GM19455 (cell line): ENCODE measurements around the gene CDYL2.
A peak's percentile ranks its signal among the peaks of the same experiment; 100 is the strongest.

ENCODE experiments used
- ATAC-seq: cut with Tn5 transposase; IDR thresholded peaks from one replicate; pipeline ENCODE4 v1.9.1; 2021; ENCODE audit not compliant: unreplicated experiment

The CDYL2 gene

GRCh38 chr16:80604600-80605355, 199.6 kb downstream of the CDYL2 start:
- no peak for ATAC-seq

- no peak for ATAC-seq
Observed at GRCh38 chr16:80602894-80603293, 201.5 kb downstream of the CDYL2 start.

- ATAC-seq: no peak
Observed at GRCh38 chr16:80601182-80601581, 203.2 kb downstream of the CDYL2 start.

- ATAC-seq: no peak
Observed at GRCh38 chr16:80599466-80599865, 204.9 kb downstream of the CDYL2 start.

GRCh38 chr16:80596507-80597207, 207.7 kb downstream of the CDYL2 start:
- ATAC-seq: no peak

GRCh38 chr16:80594756-80595155, 209.6 kb downstream of the CDYL2 start:
- ATAC-seq: no peak

- no peak for ATAC-seq
Observed at GRCh38 chr16:80592273-80592672, 212.1 kb downstream of the CDYL2 start.

- no peak for ATAC-seq
Observed at GRCh38 chr16:80591071-80591915, 213.1 kb downstream of the CDYL2 start.

GRCh38 chr16:80587071-80587470, 217.3 kb downstream of the CDYL2 start:
- no peak for ATAC-seq

GRCh38 chr16:80586476-80586875, 217.9 kb downstream of the CDYL2 start:
- no peak for ATAC-seq

GRCh38 chr16:80585764-80586163, 218.6 kb downstream of the CDYL2 start:
- no peak for ATAC-seq

GRCh38 chr16:80583466-80583865, 220.9 kb downstream of the CDYL2 start:
- ATAC-seq: no peak

- ATAC-seq: peak; percentile 88
Observed at GRCh38 chr16:80580109-80580832, 224.1 kb downstream of the CDYL2 start.

- ATAC-seq: no peak
Observed at GRCh38 chr16:80577485-80578280, 226.7 kb downstream of the CDYL2 start.

- no peak for ATAC-seq
Observed at GRCh38 chr16:80576343-80576912, 228.0 kb downstream of the CDYL2 start.

- no peak for ATAC-seq
Observed at GRCh38 chr16:80573700-80574120, 230.7 kb downstream of the CDYL2 start.

GRCh38 chr16:80570106-80570478, 234.3 kb downstream of the CDYL2 start:
- no peak for ATAC-seq

- no peak for ATAC-seq
Observed at GRCh38 chr16:80569440-80570105, 234.8 kb downstream of the CDYL2 start.

GRCh38 chr16:80564394-80564793, 240.0 kb downstream of the CDYL2 start:
- no peak for ATAC-seq
